EH (cell line): ENCODE data around the gene FRRS1.
"Not testable (repeated sequence)": the region's sequence is repeated elsewhere in the genome, so short reads cannot be mapped to it uniquely, and the experiment has no call there.

Experiments
- DNase-seq: peaks from one replicate; pipeline ENCODE4 v3.0.0-alpha.2; 2015; ENCODE audit warnings: low read depth

Gene FRRS1, protein sequence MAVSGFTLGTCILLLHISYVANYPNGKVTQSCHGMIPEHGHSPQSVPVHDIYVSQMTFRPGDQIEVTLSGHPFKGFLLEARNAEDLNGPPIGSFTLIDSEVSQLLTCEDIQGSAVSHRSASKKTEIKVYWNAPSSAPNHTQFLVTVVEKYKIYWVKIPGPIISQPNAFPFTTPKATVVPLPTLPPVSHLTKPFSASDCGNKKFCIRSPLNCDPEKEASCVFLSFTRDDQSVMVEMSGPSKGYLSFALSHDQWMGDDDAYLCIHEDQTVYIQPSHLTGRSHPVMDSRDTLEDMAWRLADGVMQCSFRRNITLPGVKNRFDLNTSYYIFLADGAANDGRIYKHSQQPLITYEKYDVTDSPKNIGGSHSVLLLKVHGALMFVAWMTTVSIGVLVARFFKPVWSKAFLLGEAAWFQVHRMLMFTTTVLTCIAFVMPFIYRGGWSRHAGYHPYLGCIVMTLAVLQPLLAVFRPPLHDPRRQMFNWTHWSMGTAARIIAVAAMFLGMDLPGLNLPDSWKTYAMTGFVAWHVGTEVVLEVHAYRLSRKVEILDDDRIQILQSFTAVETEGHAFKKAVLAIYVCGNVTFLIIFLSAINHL

DNA sequence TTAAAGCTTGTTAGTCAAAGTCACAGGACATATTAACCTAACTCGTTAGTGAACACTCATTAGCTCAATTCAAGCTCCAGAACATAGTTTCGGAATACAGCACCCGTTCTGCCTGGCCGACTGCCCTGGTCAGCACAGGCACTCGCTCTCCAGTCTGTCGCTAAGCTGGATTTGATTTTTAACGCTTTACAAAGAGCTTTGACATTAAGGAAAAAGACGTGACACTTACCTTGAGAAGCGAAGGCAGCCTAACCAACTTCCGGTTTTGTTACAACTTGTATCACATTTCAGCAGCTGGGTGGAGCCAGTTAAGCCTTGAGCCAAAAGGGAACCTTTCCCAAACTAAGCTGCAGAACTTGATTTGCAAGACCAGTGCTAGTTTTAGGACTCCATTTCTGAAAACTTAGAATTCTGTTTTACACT lies at the start of gene FRRS1:
Gene FRRS1, minus strand, starts transcription at position 258 of the 423 bp plus-strand sequence. CDS start 17,867 bp downstream, outside the sequence.
- peak; percentile 63 for DNase-seq

DNA sequence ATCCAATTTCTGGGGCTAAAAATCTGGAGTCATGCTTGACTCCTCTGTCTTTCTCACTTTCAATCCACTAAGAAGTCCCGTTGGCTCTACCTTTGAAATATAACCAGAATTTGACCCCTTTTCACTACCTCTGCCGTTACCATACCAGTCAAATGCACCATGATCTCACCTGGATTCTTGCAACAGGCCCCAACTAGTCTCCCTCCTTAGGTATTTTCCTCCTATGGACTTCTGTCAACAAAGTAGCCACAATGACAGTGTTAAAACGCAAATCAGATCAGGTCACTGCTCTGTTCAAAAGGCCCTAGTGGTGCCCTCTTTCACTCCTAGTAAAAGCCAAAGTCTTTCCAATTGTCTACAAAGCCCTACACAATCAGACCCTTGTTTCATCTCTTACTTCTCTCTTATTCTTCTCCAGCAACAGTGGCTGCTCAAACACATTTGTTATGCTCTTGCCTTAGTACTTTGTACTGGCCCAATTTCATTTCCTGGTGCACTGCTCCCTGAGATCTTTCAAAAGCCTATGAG lies 48.0 kb upstream of the FRRS1 start:
- no peak for DNase-seq

DNA sequence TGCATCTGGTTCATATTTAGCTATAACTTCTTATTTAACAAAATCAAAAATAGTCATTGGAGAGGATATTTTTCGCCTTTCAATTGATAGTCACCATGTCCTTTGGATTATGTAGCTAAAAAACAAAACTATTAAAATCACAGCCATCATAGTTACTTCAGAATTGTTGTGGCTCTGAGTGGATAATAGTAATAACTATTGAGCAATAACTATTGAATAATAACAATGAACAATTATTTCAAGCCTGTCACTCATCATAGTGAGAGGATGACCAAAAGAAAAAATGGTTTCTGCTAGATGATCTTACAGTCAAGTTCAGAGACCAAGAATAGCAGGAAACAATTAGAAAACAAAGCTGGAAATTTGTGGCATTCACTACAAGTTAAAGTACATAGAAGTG lies 45.3 kb upstream of the FRRS1 start:
- no peak for DNase-seq

DNA sequence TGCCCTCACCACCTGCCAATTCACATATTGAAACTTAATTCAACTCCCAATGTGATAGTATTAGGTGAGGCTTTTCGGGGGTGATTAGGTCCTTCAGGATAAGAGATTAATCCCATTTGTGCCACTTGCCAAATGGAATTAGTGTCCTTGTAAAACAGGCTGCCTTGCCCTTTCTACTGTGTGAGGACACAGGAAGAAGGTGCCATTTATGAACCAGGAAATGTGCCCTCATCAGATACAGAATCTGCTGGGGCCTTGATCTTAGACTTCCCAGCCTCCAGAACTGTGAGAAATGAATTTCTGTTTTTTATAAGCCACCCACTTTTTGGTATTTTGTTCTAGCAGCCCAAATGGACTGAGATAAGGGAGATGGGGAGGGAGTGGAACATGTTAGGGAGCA lies 44.6 kb upstream of the FRRS1 start:
- no peak for DNase-seq

DNA sequence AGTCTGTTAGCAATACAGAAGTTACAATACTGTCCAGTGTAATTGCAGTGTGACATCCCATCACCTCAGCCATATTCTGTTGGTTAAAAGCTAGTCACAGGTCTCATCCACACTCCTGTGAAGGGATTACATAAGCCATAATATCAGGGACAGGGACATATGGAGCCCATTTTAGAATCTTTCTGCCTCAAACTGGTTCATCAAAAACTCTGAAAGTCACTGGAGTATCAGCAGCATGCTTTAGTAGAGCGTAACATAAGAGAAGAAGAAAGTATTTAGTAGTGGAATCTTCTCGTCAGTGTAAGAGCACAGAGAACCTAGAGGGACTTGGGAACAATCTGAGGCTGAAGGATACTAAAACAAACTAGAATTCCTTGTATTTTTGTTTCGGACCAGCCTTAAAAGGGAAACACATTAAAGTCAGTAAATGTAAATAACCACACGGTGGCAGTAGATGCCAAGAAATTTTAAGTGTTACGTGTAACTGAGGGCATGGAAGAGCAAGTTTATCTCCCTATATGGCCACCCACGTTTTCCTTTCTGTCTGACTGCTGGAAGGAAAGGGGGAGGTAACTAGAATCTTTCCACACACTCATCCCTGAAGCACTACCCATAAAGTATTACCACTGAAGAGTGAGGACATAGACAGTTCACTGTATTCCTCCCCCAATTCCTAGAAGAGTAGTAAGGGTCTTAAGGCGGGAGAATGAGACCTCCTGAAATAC lies 42.1 kb upstream of the FRRS1 start:
- DNase-seq: peak; percentile 95

DNA sequence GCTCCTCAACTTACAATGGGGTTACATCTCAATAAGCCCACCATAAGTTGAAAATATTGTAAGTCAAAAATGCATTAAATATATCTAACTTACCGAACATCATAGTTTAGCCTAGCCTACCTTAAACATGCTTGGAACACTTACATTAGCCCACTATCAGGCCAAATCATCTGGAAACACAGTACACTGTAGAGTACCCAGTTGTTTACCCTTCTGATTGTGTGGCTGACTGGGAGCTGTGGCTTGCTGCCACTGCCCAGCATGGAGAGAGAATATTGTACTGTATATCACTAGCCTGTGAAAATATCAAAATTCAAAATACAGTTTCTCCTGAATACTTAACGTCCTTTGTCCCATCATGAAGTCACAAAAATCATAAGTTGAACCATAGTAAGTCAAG lies 40.4 kb upstream of the FRRS1 start:
- DNase-seq: no peak

DNA sequence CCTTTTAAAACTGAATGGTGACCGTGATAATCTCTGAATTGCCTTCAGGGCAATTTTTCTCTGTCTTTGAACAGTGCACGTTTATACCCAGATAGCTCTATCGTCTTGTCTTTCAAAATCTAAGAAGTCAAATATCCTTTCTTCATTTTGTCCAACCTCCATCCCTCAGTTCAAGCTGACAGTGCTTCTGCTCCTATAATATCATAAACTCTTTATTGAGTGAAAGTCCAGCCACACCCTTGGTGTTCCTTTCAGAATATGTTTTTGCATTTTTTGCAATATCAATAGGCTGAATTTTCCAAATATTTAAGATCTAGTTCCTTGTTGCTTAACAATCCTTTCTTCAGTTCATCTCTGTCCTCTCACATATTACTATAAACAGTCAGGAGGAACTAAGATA lies 35.1 kb upstream of the FRRS1 start:
- no peak for DNase-seq

DNA sequence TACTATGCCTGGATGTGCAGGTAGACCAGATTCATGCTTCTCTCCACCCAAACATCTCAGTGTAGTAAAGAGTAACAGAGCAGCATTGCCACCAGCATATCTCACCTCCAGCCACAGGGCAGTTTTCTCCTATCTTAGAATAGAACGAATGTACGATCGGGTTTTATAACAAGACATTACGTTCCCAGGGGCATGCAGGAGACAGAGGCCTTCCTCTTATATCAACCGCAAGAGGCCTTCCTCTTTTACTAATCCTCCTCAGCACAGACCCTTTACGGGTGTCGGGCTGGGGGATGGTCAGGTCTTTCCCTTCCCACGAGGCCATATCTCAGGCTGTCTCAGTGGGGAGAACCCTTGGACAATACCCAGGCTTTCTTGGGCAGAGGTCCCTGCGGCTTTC lies 27.4 kb upstream of the FRRS1 start:
- DNase-seq: not testable (repeated sequence)

DNA sequence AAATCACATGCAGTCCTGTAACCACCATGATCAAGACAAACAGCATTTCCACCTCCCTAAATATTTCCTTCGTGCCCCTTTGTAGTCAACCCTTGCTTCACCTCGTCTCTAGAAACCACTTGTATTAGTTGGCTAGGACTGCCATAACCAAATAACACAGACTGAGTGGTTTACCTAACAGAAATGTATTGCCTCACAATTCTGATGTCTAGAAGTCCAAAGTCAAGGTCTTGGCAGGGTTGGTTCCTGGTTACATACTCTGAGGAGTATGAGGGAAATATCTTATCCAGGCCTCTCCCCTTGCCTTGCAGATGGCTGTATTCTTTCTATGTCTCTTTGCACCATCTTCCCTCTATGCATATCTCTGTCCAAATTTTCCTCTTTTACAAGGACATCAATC lies 23.3 kb upstream of the FRRS1 start:
- no peak for DNase-seq

DNA sequence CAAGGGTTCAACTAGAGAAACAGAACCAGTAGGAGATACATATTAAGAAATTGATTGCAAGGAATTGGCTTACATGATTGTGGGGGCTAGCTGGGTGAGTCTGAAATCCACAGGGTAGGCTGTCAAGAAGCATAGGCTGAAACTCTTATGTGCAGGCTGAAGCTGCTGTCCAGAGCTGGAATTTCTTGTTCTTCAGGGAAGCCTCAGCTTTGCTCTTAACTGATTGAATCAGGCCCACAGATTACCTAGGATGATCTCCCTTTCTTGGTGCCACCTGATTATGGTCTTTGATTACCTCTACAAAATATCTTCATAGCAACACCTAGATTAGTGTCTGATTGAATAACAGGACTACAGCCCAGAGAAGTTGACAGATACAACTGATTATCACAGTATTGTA lies 22.5 kb upstream of the FRRS1 start:
- DNase-seq: no peak

DNA sequence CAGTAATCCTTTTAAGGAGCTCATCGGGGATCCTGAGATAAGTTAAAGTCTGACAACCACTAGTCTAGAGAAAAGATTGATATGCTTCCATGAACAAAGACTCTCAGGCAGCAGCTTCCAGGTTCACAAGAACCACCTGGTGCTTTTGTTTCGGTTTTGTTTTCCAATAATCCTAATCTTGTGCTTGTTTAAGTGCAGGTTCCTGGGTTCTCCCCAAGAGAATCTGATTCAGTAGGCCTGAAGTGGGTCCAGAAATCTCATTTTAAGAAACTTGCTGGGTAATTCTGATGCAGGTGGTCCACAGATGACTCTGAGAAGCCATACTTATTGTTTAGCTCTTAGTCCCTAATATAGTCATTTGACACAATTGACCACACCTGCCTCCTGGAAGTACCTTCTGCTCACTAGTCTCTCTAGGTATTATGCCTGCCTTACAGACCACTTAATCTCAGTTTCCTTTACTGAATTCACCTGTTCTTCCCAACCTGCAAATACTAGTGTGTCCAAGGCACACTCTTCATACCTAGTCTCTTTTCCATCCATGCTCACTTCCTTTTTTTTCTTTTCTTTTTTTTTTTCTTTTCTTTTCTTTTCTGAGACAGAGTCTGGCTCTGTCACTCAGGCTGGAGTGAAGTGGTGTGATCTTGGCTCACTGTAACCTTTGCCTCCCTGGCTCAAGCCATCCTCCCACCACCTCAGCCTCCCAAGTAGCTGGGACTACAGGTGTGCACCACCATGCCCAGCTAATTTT lies 20.5 kb upstream of the FRRS1 start:
- no peak for DNase-seq

DNA sequence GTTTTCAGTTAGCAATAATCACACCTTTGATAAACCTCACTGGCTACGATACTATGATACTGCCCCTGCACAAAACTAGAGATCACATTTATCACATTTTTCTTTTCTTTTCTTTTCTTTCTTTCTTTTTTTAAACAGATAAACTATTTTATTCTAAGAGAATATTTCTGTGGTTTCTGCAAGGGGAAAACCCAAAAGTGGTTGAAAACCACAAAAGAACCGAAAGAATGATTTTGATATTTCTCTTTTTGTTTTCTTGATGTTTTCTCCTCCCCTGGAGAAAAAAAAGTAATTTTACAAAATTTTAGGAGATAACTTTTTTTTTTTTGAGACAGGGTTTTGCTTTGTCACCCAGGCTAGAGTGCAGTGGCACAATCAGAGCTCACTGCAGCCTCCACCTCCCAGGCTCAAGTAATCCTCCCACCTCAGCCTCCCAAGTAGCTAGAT lies 18.4 kb upstream of the FRRS1 start:
- no peak for DNase-seq

DNA sequence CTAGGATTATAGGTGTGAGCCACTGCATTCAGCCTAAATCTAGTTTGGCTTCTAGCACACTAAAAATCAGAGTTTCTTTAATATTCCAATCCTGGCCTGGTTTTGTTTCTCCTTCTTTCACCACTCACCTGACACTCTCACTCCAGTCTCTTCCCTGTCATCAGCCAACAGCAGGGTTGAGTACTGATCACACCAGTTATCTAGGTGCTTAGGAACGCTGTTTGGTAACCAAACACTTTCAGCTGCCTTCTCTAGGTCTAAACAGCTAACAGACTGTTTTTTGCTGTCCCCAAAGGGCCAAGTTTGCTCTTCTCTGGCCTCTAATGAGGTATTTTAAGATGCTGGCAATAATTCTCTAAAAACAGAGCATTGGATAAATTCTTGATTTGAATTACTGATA lies 17.7 kb upstream of the FRRS1 start:
- no peak for DNase-seq

DNA sequence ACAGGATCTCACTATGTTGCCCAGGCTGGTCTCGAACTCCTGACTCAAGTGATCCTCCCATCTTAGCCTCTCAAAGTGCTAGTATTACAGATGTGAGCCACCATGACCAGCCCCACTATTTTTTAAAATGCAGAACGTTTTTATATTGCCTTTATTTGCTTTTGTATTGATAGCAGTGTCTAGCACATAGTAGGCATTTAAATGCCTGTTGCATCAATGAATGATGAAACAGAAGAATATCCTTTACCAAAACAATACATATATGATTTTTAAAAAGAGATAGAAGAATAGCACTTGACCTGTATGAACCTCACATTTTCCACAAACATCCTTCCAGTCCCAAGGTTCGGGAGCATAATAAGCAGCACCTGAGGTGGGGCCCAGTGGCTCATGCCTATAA lies 16.5 kb upstream of the FRRS1 start:
- no peak for DNase-seq

DNA sequence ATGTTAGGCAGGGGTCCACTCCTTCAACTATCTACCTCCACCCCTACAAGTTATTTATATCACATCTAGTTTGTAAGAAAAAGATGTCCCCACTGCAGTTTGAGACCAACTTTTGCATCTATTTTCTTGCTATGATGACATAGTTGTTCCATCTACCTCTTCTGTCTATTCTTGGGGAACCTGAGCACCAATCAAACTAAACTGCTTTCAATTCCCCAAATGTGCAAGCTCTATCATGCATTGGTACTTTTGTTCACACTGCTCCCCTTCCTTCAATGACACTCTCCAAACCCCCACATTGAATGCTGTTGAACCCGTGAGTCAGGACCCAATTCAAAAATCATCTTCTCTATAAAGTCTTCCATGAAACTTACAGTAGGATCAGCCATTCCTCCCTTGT lies 16.0 kb upstream of the FRRS1 start:
- DNase-seq: no peak

DNA sequence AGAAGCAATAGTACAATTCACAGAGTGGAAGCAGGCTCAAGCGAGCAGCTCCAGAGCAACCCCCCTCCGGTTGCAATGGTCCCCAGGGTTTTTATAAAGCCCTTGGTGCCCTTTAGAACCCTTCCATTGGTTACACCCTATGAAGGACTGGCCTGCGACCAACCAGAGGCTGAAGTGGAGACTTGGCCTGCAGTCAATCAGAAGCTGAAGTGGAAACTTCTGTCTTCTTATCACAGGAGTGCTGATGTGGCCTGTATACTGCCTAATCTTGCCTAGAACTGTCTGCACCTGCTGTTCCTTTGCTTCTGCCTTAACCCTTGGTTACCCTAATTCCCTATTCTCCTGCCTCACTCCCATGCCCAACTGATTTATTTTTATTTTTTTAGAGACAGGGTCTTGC lies 15.4 kb upstream of the FRRS1 start:
- no peak for DNase-seq

DNA sequence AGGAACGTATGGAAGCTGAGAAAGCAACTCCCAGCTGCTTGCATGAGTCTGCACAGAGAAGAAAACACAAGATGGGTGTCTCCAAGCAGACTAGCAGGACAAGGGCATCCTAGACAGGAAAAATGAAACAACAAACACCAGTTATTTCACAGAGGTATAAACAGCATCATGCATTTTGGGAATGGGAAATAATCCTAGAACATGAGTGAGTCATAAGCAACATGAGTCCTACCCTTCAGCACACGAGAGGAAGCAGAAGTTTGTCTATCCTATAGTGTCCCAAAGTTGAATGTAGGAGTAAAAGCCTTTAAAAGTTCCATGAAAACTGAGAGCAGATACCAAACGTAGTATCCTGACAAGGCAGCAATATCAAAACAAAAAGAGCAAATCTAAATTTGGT lies 11.3 kb upstream of the FRRS1 start:
- DNase-seq: no peak

DNA sequence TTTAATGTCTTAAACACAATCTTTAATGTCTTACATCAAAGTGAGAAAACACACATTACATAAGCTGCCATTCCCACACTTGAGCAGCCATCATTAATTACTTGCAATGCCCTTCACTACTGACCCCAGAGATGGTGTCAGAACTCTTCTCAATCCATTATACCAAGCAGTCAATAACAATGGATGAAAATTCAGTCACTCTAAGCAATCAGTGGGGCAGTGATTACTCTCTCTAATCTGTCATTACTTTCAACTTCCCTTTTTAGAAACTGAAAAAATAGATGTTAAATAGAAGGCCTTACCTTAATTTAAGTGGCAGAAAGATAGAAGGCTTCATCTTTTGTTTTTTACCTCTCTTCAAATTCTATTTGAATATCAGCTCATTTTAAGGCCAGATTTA lies 9.7 kb upstream of the FRRS1 start:
- DNase-seq: no peak

DNA sequence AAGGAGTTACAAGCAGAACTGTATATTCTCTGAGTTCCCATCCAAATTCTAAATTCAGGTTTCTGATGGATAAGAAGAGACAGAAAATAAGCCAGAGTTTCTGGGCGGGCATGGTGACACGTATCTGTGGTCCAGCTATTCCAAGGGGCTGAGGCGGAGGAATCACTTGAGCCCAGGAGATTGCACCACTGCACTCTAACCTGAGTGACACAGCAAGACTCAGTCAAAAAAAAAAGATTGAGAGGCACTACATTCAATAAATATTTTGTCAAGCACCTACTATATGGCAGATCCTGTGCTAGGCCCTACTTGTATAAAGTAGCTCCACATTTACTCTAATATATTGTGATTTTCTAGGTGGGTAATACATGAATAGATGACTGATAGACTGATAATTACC lies 6.4 kb upstream of the FRRS1 start:
- no peak for DNase-seq

DNA sequence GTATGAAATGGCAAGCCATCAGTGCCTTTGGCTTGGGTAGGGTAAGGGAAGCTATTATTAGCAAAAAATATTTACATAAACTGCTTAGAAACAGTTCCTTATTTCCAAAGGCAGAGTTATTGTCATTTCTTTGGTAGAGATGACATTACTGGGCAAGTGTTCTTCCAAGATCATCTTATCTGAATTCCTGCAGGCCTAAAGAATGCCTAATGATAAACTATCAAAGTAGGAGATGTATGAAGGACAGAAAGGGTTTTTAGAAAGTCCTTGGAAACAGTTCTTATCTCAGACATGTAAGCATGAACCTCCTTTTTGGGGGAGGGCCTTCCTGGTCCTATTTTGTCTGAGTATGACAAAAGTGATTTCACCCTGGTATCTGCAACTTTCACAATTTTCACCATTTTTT lies 5.1 kb upstream of the FRRS1 start:
- no peak for DNase-seq

DNA sequence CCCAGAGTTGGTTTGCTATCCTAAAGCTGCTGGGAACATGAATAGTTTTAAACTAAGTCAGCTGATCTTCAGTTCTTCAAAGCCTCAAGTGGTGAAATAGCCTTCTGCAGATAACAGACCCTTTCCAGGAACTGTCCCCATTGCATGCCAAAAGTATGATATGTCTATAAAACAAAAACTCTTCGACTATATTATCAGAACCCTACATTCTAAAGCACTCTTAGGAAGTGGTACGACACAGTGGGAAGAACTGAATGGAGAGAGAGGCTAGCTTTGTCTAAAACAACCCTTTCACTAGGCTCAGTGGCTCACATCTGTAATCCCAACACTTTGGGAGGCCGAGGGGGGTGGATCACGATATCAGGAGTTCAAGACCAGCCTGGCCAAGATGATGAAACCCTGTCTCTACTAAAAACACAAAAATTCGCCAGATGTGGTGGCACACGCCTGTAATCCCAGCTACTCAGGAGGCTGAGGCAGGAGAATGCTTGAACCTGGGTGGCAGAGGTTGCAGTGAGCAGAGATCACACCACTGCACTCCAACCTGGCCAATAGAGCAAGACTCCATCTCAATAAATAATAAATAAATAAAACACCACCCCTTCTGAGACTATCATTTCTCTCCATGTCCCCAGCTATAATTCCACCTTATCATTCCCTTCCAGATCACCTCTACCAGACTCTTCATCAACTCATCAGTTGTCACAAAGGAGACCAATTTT lies 2.2 kb upstream of the FRRS1 start:
- peak; percentile 6 for DNase-seq
